ENCODE results near the gene TF.

Gene TF

GRCh38 chr3:133733226-133733625, 13.0 kb upstream of the TF start:
- no peak overlapping the region for H2BK15ac ChIP-seq (ENCODE audit: low read depth, poor library complexity, severe bottlenecking)
- no peak overlapping the region for H4K8ac ChIP-seq (ENCODE audit: low read length)
- H3K4me1 ChIP-seq (ENCODE audit: control insufficient read depth, insufficient read depth, low read depth, low read length), result no peaks in the 10 kb centered on the region
- H2BK5ac ChIP-seq (ENCODE audit: low read depth, low read length, poor library complexity, severe bottlenecking), result no peak overlapping the region
- no peaks in the 10 kb centered on the region for H3K79me1 ChIP-seq (replicated peaks; ENCODE audit: low read length, poor library complexity, severe bottlenecking)
- no peak overlapping the region for H4K91ac ChIP-seq (ENCODE audit: low read length)
- no peaks in the 10 kb centered on the region for H3K36me3 ChIP-seq (ENCODE audit: control insufficient read depth in 1 of 2, insufficient read depth in 2 of 2, low read depth in 1 of 2, low read length in 2 of 2)
- peaks cover 4% of the 10 kb centered on the region for H3K9me3 ChIP-seq (ENCODE audit: control insufficient read depth, low read length)
- no peak overlapping the region for H3K18ac ChIP-seq (ENCODE audit: low read depth in 1 of 2, low read length in 2 of 2)
- no peak overlapping the region for H3K4ac ChIP-seq (ENCODE audit: low read depth in 1 of 2, low read length in 2 of 2)
- DNase-seq, result no peak
- H3K14ac ChIP-seq (ENCODE audit: low read length in 2 of 2), result no peak overlapping the region
- H3K23ac ChIP-seq (ENCODE audit: low read length in 2 of 2), result no peak overlapping the region
- no peak overlapping the region for H2AFZ ChIP-seq (ENCODE audit: low read depth, low read length)
- H3K4me3 ChIP-seq (ENCODE audit: insufficient read depth in 1 of 2, low read depth in 1 of 2, low read length in 2 of 2), result no peak overlapping the region
- 64% methylated on average over 3 of the region's 4 CpGs for WGBS
- no peak overlapping the region for H3K9ac ChIP-seq (ENCODE audit: low read length)
- H2AK5ac ChIP-seq (ENCODE audit: low read length, severe bottlenecking), result no peak overlapping the region
- H3K4me2 ChIP-seq (ENCODE audit: low read length, poor library complexity, severe bottlenecking), result no peak overlapping the region
- H2BK12ac ChIP-seq (ENCODE audit: low read length in 2 of 2), result no peak overlapping the region
- H3K27ac ChIP-seq (ENCODE audit: low read length, poor library complexity, severe bottlenecking), result no peak overlapping the region
- no peaks in the 10 kb centered on the region for H3K27me3 ChIP-seq (ENCODE audit: control insufficient read depth in 1 of 2, insufficient read depth in 1 of 2, low read length in 2 of 2)
- no peak overlapping the region for H2BK120ac ChIP-seq (ENCODE audit: low read depth, low read length)

- Histone ChIP-seq H2AFZ (ENCODE audit: low read depth, low read length) (no peak overlapping the region), H3K14ac (ENCODE audit: low read length in 2 of 2) (no peak overlapping the region), H4K91ac (ENCODE audit: low read length) (no peak overlapping the region), H3K9me3 (ENCODE audit: control insufficient read depth, low read length) (peaks cover 4% of the 10 kb centered on the region), H2BK15ac (ENCODE audit: low read depth, poor library complexity, severe bottlenecking) (no peak overlapping the region), H3K27me3 (ENCODE audit: control insufficient read depth in 1 of 2, insufficient read depth in 1 of 2, low read length in 2 of 2) (no peaks in the 10 kb centered on the region), H3K4me2 (ENCODE audit: low read length, poor library complexity, severe bottlenecking) (no peak overlapping the region), H3K4ac (ENCODE audit: low read depth in 1 of 2, low read length in 2 of 2) (no peak overlapping the region), H2BK120ac (ENCODE audit: low read depth, low read length) (no peak overlapping the region), H3K18ac (ENCODE audit: low read depth in 1 of 2, low read length in 2 of 2) (no peak overlapping the region), H2AK5ac (ENCODE audit: low read length, severe bottlenecking) (no peak overlapping the region), H3K4me1 (ENCODE audit: control insufficient read depth, insufficient read depth, low read depth, low read length) (no peaks in the 10 kb centered on the region), H3K4me3 (ENCODE audit: insufficient read depth in 1 of 2, low read depth in 1 of 2, low read length in 2 of 2) (no peak overlapping the region), H3K79me1 (replicated peaks; ENCODE audit: low read length, poor library complexity, severe bottlenecking) (no peaks in the 10 kb centered on the region), H2BK5ac (ENCODE audit: low read depth, low read length, poor library complexity, severe bottlenecking) (no peak overlapping the region), H3K27ac (ENCODE audit: low read length, poor library complexity, severe bottlenecking) (no peak overlapping the region), H2BK12ac (ENCODE audit: low read length in 2 of 2) (no peak overlapping the region), H3K23ac (ENCODE audit: low read length in 2 of 2) (no peak overlapping the region), H3K9ac (ENCODE audit: low read length) (no peak overlapping the region), H3K36me3 (ENCODE audit: control insufficient read depth in 1 of 2, insufficient read depth in 2 of 2, low read depth in 1 of 2, low read length in 2 of 2) (no peaks in the 10 kb centered on the region), H4K8ac (ENCODE audit: low read length) (no peak overlapping the region)
- WGBS, result no CpG with 5 or more reads among the region's 1 CpG
- DNase-seq, result no peak
Observed at GRCh38 chr3:133734305-133734704, 11.9 kb upstream of the TF start.

GRCh38 chr3:133742351-133743091, 3.7 kb upstream of the TF start:
- H2BK15ac ChIP-seq (ENCODE audit: low read depth, poor library complexity, severe bottlenecking), result no peak overlapping the region
- no peak overlapping the region for H3K4me3 ChIP-seq (ENCODE audit: insufficient read depth in 1 of 2, low read depth in 1 of 2, low read length in 2 of 2)
- H2BK5ac ChIP-seq (ENCODE audit: low read depth, low read length, poor library complexity, severe bottlenecking), result no peak overlapping the region
- no peak overlapping the region for H3K27ac ChIP-seq (ENCODE audit: low read length, poor library complexity, severe bottlenecking)
- H4K91ac ChIP-seq (ENCODE audit: low read length), result no peak overlapping the region
- H3K18ac ChIP-seq (ENCODE audit: low read depth in 1 of 2, low read length in 2 of 2), result no peak overlapping the region
- no peaks in the 10 kb centered on the region for H3K4me1 ChIP-seq (ENCODE audit: control insufficient read depth, insufficient read depth, low read depth, low read length)
- no peak overlapping the region for H4K8ac ChIP-seq (ENCODE audit: low read length)
- peaks cover 5 to 54% of the 10 kb centered on the region in 2 experiments for H3K27me3 ChIP-seq (ENCODE audit: control insufficient read depth in 1 of 2, insufficient read depth in 1 of 2, low read length in 2 of 2)
- H2BK120ac ChIP-seq (ENCODE audit: low read depth, low read length), result no peak overlapping the region
- 76% methylated on average over 5 of the region's 9 CpGs for WGBS
- H3K4ac ChIP-seq (ENCODE audit: low read depth in 1 of 2, low read length in 2 of 2), result no peak overlapping the region
- no peaks in the 10 kb centered on the region for H3K9me3 ChIP-seq (ENCODE audit: control insufficient read depth, low read length)
- H3K14ac ChIP-seq (ENCODE audit: low read length in 2 of 2), result no peak overlapping the region
- no peaks in the 10 kb centered on the region for H3K36me3 ChIP-seq (ENCODE audit: control insufficient read depth in 1 of 2, insufficient read depth in 2 of 2, low read depth in 1 of 2, low read length in 2 of 2)
- no peak overlapping the region for H3K23ac ChIP-seq (ENCODE audit: low read length in 2 of 2)
- H3K4me2 ChIP-seq (ENCODE audit: low read length, poor library complexity, severe bottlenecking), result no peak overlapping the region
- no peaks in the 10 kb centered on the region for H3K79me1 ChIP-seq (replicated peaks; ENCODE audit: low read length, poor library complexity, severe bottlenecking)
- H3K9ac ChIP-seq (ENCODE audit: low read length), result no peak overlapping the region
- DNase-seq, result no peak
- no peak overlapping the region for H2BK12ac ChIP-seq (ENCODE audit: low read length in 2 of 2)
- no peak overlapping the region for H2AK5ac ChIP-seq (ENCODE audit: low read length, severe bottlenecking)
- no peak overlapping the region for H2AFZ ChIP-seq (ENCODE audit: low read depth, low read length)

GRCh38 chr3:133744241-133744640, 2.0 kb upstream of the TF start:
- H2BK120ac ChIP-seq (ENCODE audit: low read depth, low read length), result no peak overlapping the region
- H3K4ac ChIP-seq (ENCODE audit: low read depth in 1 of 2, low read length in 2 of 2), result no peak overlapping the region
- H4K91ac ChIP-seq (ENCODE audit: low read length), result no peak overlapping the region
- no peak overlapping the region for H3K4me2 ChIP-seq (ENCODE audit: low read length, poor library complexity, severe bottlenecking)
- no peak overlapping the region for H3K4me3 ChIP-seq (ENCODE audit: insufficient read depth in 1 of 2, low read depth in 1 of 2, low read length in 2 of 2)
- H3K27me3 ChIP-seq (ENCODE audit: control insufficient read depth in 1 of 2, insufficient read depth in 1 of 2, low read length in 2 of 2), result peaks cover 5 to 69% of the 10 kb centered on the region in 2 experiments
- H3K14ac ChIP-seq (ENCODE audit: low read length in 2 of 2), result no peak overlapping the region
- H3K23ac ChIP-seq (ENCODE audit: low read length in 2 of 2), result no peak overlapping the region
- H3K18ac ChIP-seq (ENCODE audit: low read depth in 1 of 2, low read length in 2 of 2), result no peak overlapping the region
- 74% methylated on average over 5 of the region's 5 CpGs for WGBS
- H2BK15ac ChIP-seq (ENCODE audit: low read depth, poor library complexity, severe bottlenecking), result no peak overlapping the region
- H2BK12ac ChIP-seq (ENCODE audit: low read length in 2 of 2), result no peak overlapping the region
- H2AK5ac ChIP-seq (ENCODE audit: low read length, severe bottlenecking), result no peak overlapping the region
- no peaks in the 10 kb centered on the region for H3K79me1 ChIP-seq (replicated peaks; ENCODE audit: low read length, poor library complexity, severe bottlenecking)
- no peak overlapping the region for H3K27ac ChIP-seq (ENCODE audit: low read length, poor library complexity, severe bottlenecking)
- no peak for DNase-seq
- no peak overlapping the region for H2AFZ ChIP-seq (ENCODE audit: low read depth, low read length)
- no peak overlapping the region for H4K8ac ChIP-seq (ENCODE audit: low read length)
- H3K9ac ChIP-seq (ENCODE audit: low read length), result no peak overlapping the region
- H2BK5ac ChIP-seq (ENCODE audit: low read depth, low read length, poor library complexity, severe bottlenecking), result no peak overlapping the region
- H3K9me3 ChIP-seq (ENCODE audit: control insufficient read depth, low read length), result no peaks in the 10 kb centered on the region
- H3K4me1 ChIP-seq (ENCODE audit: control insufficient read depth, insufficient read depth, low read depth, low read length), result no peaks in the 10 kb centered on the region
- no peaks in the 10 kb centered on the region for H3K36me3 ChIP-seq (ENCODE audit: control insufficient read depth in 1 of 2, insufficient read depth in 2 of 2, low read depth in 1 of 2, low read length in 2 of 2)

All from mesenchymal stem cell (in vitro differentiated cells and primary cell).